Spinal cord (tissue), 10 donors: Measurements from ENCODE around the gene MGAM2. TPM values are rescaled to one million over a fixed set of nuclear protein-coding genes. Genes with fewer than 3 reads are reported as not detected.

Experiments
- DNase-seq, 6 donors: peaks; one replicate each; pipeline versions ENCODE4 v3.0.0 to v3.0.0-alpha.2; 2013 to 2015; ENCODE audit warnings: low spot score in 6 of 6, low read depth in 4 of 6
- H3K27ac ChIP-seq: one replicate; pipeline ENCODE4 v1.5.1; 2013; ENCODE audit warnings: low read depth, low read length, control low read depth
- H3K27me3 ChIP-seq: one replicate; pipeline ENCODE4 v1.6.1; 2013; ENCODE audit warnings: low read length; ENCODE audit not compliant: control insufficient read depth, insufficient read depth
- H3K36me3 ChIP-seq: one replicate; pipeline ENCODE4 v1.6.1; 2013; ENCODE audit warnings: low read length; ENCODE audit not compliant: control insufficient read depth, insufficient read depth
- H3K4me1 ChIP-seq: one replicate; pipeline ENCODE4 v1.6.1; 2013; ENCODE audit warnings: low read length; ENCODE audit not compliant: control insufficient read depth, insufficient read depth
- H3K4me3 ChIP-seq: one replicate; pipeline ENCODE4 v1.5.1; 2013; ENCODE audit warnings: low read depth, low read length, control low read depth
- H3K9me3 ChIP-seq: one replicate; pipeline ENCODE4 v1.6.1; 2013; ENCODE audit warnings: low read length; ENCODE audit not compliant: control insufficient read depth, insufficient read depth
- WGBS: methylation state at CpG from one replicate; pipeline ENCODE4 v1.1.5; 2013; ENCODE audit warnings: missing lambda C conversion rate; ENCODE audit not compliant: insufficient coverage; 5-methylcytosine and 5-hydroxymethylcytosine counted together
- polyA plus RNA-seq, 2 donors: library from polyadenylated mRNA; unstranded; fragments of 120-200 nt; gene quantifications; one replicate each; pipeline ENCODE4 v1.2.1, GENCODE V29; 2013; ENCODE audit not compliant: insufficient read length in 2 of 2
- total RNA-seq, 2 donors: library from RNA; depleted of rRNA in 1 of 2; stranded (reverse); fragments of 120-200 nt in 1 of 2; fragments of >200 nt in 1 of 2; gene quantifications; one replicate each; pipeline versions ENCODE4 v1.2.3 to v1.2.4, GENCODE V29; 2013 to 2014
- donor health status: healthy.

Gene MGAM2
- total and polyA plus RNA-seq, 4 donors = 0.10 to 0.33 (median 0.19) TPM

GRCh38 chr7:142240546-142240945, 129.0 kb downstream of the MGAM2 start:
- Histone ChIP-seq H3K9me3 (no peaks in the 10 kb centered on the region), H3K27me3 (no peaks in the 10 kb centered on the region), H3K4me3 (no peak overlapping the region), H3K36me3 (no peaks in the 10 kb centered on the region), H3K27ac (no peak overlapping the region), H3K4me1 (no peaks in the 10 kb centered on the region)
- DNase-seq = no peak
- WGBS = 73% methylated on average over 2 of the region's 4 CpGs

GRCh38 chr7:142243823-142244222, 132.3 kb downstream of the MGAM2 start:
- DNase-seq = no peak
- Histone ChIP-seq H3K9me3 (no peaks in the 10 kb centered on the region), H3K27ac (no peak overlapping the region), H3K27me3 (no peaks in the 10 kb centered on the region), H3K4me1 (no peaks in the 10 kb centered on the region), H3K36me3 (no peaks in the 10 kb centered on the region), H3K4me3 (no peak overlapping the region)
- WGBS = 86% methylated on average over 10 of the region's 10 CpGs

- Histone ChIP-seq H3K36me3 (no peaks in the 10 kb centered on the region), H3K4me3 (no peak overlapping the region), H3K4me1 (no peaks in the 10 kb centered on the region), H3K27me3 (no peaks in the 10 kb centered on the region), H3K27ac (no peak overlapping the region), H3K9me3 (no peaks in the 10 kb centered on the region)
- no peak for DNase-seq
- 54% methylated on average over 3 of the region's 7 CpGs for WGBS
These were observed 136.9 kb downstream of the MGAM2 start for GRCh38 chr7:142248166-142249160.

- DNase-seq = no peak
- no peak overlapping the region for H3K4me3 ChIP-seq
- no peaks in the 10 kb centered on the region for H3K36me3 ChIP-seq
- no peaks in the 10 kb centered on the region for H3K4me1 ChIP-seq
- no peaks in the 10 kb centered on the region for H3K27me3 ChIP-seq
- no peak overlapping the region for H3K27ac ChIP-seq
- H3K9me3 ChIP-seq = no peaks in the 10 kb centered on the region
These were observed 138.4 kb downstream of the MGAM2 start for GRCh38 chr7:142249918-142250317.

GRCh38 chr7:142250705-142251104, 139.2 kb downstream of the MGAM2 start:
- no peak overlapping the region for H3K4me3 ChIP-seq
- no peak for DNase-seq
- no peaks in the 10 kb centered on the region for H3K9me3 ChIP-seq
- H3K4me1 ChIP-seq = no peaks in the 10 kb centered on the region
- no peaks in the 10 kb centered on the region for H3K27me3 ChIP-seq
- no CpG with 5 or more reads among the region's 2 CpGs for WGBS
- H3K27ac ChIP-seq = no peak overlapping the region
- H3K36me3 ChIP-seq = no peaks in the 10 kb centered on the region

GRCh38 chr7:142257958-142258357, 146.4 kb downstream of the MGAM2 start, which contains the start of gene PRSS58:
Gene PRSS58 (minus strand): TSS chr7:142258058. CDS start chr7:142257707, 351 bp downstream.
- Histone ChIP-seq H3K4me1 (no peaks in the 10 kb centered on the region), H3K27me3 (no peaks in the 10 kb centered on the region), H3K27ac (no peak within 1 kb of the TSS), H3K9me3 (no peaks in the 10 kb centered on the region), H3K4me3 (no peak within 1 kb of the TSS), H3K36me3 (no peaks in the 10 kb centered on the region)
- no CpG with 5 or more reads among the region's 1 CpG for WGBS
- DNase-seq = no peak

GRCh38 chr7:142263598-142264380, 152.3 kb downstream of the MGAM2 start:
- Histone ChIP-seq H3K4me3 (no peak overlapping the region), H3K27ac (no peak overlapping the region), H3K27me3 (no peaks in the 10 kb centered on the region), H3K36me3 (no peaks in the 10 kb centered on the region), H3K9me3 (no peaks in the 10 kb centered on the region), H3K4me1 (no peaks in the 10 kb centered on the region)
- DNase-seq = no peak
- 71% methylated on average over 1 of the region's 8 CpGs for WGBS

Other genes starting within 250 kb of the MGAM2 start
- under 1 TPM; 0.11 to 0.30 TPM for gene OR9A4, start 195.3 kb upstream of the MGAM2 start, total RNA-seq
- not detected for gene OR9A4, start 195.3 kb upstream of the MGAM2 start, polyA plus RNA-seq
- 1 to 10 TPM in 1 of 2 donors, under 1 TPM in 1; 0.17 to 2.1 TPM for gene CLEC5A, start 164.7 kb upstream of the MGAM2 start, total RNA-seq
- gene CLEC5A, start 164.7 kb upstream of the MGAM2 start, polyA plus RNA-seq = under 1 TPM in 1 of 2 donors, not detected in 1; 0.05 TPM
- gene TAS2R38, start 137.9 kb upstream of the MGAM2 start, total RNA-seq = not detected
- gene TAS2R38, start 137.9 kb upstream of the MGAM2 start, polyA plus RNA-seq = not detected
- 1 to 10 TPM in 1 of 2 donors, under 1 TPM in 1; 0.61 to 6.9 TPM for gene MGAM, start 115.8 kb upstream of the MGAM2 start, total RNA-seq
- under 1 TPM; 0.57 to 0.59 TPM for gene MGAM, start 115.8 kb upstream of the MGAM2 start, polyA plus RNA-seq
- not detected for gene PRSS58, start 146.3 kb downstream of the MGAM2 start, total RNA-seq
- not detected for gene PRSS58, start 146.3 kb downstream of the MGAM2 start, polyA plus RNA-seq